Muscle of arm (tissue), 12 donors: ENCODE data around the gene GRAMD1A. TPM values are rescaled to one million over a fixed set of nuclear protein-coding genes. Genes with fewer than 3 reads are reported as not detected.

Source experiments
- DNase-seq: peaks from one replicate; pipeline ENCODE4 v3.0.0-alpha.2; 2013
- polyA plus RNA-seq, 12 donors: library from polyadenylated mRNA; unstranded; fragments of 120-200 nt; gene quantifications; one replicate each; pipeline ENCODE4 v1.2.1, GENCODE V29; 2013; ENCODE audit not compliant: insufficient read length in 12 of 12

GRAMD1A gene
- polyA plus RNA-seq, 12 donors, result 30.1 to 70.3 (median 37.0) TPM; not detected in 1

DNA sequence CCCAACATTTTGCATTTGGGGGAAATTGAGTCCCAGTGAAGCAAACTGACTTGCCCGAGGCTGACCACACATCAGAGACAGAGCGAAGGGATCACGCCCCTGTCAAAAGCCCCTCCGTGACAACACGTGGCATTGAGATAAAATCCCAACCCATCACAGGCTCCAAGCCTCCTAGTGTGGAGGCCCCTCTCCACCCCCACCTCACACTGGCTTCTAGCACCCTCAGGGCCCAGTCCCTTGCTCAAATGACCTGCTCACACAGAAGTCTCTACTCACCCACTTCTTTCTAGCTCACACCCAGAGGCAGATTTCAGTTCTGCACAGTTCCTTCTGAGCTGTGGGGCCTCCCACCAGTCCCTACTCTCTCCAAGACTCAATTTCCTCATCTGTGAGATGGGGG, 51.7 kb downstream of the GRAMD1A start:
- DNase-seq, result no peak

DNA sequence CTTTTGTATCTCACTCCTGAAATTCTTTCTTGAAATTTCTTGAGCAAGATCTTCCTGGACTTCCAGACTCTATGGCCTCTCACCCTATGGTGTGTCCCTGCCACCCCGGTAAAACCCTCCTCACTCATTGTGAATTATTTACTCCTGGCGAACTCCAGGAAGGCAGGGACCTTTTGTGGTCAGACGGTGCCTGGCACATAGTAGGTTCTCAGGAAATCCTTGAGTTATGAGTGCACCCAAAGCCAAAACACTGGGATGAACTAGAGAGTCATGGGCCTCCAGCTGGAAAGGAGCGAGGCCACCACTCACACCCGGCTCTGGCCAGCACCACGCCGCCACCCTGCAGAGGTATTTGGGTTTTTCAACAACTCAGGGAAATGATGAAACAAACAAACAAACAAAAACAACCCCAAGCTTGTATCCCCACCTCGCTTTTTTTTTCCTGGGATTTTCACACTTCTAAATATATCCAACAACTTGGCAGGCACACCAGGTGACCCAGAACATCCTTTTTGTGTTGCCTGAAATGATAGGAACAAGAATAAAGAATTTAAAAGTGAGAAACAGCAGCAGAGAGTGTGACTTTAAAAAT, 52.6 kb downstream of the GRAMD1A start:
- no peak for DNase-seq

DNA sequence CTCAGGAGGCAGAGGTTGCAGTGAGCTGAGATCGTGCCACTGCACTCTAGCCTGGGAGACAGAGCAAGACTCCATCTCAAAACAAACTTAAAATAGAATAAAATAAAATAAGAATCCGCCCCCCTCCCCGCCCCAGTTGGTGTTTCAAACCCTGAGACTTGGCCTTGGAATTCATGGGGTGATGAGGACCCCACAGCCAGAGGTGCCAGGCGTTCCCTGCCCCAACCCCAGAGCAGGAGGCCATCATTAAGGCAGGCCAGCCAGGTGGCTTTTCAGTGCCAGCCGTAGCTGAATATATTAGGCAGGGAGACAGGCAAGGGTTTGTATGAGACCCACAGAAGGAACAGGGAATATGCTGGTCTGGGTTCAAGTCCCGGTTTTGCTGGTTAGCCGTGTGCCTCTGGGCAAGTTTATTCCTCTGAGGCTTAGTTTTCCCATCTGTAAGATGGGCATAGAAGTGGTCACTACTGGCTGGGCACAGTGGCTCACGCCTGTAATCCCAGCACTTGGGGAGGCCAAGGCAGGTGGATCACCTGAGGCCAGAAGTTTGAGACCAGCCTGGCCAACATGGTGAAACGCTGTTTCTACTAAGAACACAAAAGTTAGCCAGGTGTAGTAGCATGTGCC, 53.7 kb downstream of the GRAMD1A start:
- no peak for DNase-seq

DNA sequence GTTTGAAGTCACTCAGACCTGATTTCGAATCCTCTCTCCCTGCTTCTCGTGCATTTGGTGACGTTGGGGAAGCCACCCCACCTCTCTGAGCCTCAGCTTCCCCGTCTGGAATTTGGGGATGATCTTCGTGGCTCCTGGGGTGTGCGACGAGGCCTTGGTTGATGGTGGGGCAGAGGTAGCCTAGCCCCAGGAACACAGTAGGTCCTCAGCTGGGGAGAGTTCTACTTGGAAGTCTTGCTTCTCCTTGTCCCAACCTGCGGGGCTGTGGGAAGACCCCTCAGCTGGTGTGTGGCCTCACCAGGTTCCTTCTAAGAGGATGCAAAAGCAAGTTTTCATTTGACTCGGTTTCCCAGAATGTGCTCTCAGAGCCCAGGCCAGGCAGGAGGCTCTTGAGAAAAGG, 54.5 kb downstream of the GRAMD1A start:
- no peak for DNase-seq

DNA sequence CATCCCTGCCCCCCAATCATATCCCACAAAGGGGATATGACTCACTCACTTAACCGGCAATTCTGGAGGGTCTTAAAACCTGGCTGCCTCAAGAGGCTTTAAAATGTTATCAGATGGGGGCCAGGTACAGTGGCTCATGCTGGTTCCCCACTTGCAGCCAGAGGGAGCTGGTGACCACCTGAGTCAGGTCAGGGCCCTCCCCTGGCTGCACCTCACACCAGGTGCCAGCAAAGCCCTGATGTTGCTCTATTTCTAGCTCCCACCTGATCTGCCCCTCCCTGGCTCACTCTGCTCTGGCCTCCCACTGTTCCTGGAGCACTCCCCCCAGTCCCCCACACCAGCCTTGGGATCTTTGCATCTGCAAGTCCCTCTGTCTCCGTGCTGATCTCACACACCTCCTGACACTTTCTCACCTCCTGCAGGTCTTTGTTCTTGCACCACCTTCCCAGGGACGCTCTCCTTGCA, 55.6 kb downstream of the GRAMD1A start:
- DNase-seq, result no peak

DNA sequence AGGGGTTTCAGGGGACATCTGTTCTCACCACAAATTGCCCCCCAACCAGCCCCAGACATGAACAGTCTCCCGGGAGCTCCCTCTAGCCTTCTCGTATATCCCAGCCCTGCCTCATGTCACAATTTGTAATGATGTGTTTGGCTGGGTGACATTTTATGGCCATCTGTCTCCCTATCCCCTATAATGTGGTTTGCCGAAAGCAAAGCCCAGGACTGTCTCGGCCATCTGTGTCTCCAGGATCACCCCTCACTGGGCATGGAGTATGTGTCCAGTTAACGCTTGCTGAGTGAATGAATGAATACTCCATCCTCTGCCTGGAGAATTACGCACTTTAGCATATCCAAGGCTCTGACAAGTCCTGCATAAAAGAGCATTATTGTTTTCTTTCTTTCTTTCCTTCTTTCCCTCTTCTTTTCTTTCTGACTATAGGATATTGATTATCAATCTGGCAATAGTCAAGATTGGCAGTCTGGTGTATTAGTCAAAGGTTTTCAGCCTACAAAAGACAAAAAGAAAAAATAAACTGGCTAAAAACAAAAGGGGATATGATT, 56.5 kb downstream of the GRAMD1A start:
- DNase-seq, result no peak

DNA sequence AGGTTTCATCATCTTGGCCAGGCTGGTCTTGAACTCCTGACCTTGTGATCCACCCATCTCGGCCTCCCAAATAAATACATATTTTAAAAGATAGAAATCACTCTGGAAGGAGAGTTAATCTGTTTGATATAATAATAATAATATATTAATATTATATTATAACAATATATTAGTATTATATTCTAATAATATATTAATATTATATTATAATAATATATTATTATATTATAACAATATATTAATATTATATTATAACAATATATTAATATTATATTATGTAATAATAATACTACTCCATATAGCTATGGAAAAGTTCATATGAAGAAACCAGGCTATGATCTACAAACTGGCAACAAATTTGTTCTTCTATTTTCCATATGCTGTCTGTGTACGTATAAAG, 58.2 kb downstream of the GRAMD1A start:
- no peak for DNase-seq

DNA sequence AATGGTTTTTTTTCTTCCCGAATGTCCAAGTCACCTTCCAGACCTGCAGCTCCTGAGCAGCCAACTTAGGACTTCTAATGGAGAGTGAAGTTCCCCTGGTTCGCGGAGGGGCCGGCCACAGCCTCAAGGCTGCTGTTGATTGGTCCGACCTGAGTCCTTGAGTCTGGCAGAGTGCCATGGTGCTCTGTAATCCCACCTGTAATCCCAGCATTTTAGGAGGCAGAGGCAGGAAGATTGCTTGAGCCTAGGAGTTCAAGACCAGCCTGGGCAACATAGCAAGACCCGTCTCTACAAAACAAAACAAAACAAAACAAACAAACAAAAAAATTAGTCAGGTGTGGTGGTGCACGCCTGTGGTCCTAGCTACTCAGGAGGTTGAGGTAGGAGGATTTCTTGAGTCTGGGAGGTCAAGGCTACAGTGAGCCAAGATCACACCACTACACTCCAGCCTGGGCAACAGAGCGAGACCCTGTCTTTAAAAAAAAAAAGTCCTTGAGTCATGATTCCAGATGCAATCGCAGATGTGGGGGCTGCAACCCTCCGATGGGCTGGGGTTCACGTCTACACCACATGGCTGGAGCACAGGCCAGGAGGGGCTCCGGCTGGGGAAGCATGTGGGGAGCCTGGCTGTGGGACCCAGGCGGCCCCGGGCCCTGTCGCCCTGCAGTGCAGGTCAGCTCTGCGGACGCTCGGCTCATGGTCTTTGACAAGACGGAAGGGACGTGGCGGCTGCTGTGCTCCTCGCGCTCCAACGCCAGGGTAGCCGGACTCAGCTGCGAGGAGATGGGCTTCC, 59.1 kb downstream of the GRAMD1A start:
- no peak for DNase-seq

DNA sequence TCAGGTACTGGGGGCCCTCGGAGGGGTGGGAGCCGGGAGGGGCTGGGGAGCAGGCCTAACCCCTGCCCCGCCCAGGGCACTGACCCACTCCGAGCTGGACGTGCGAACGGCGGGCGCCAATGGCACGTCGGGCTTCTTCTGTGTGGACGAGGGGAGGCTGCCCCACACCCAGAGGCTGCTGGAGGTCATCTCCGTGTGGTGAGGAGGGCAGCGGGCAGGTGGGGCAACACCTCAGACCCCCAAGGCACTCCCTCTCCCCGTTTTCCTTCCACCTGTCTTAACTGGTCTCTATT, 59.6 kb downstream of the GRAMD1A start:
- no peak for DNase-seq

DNA sequence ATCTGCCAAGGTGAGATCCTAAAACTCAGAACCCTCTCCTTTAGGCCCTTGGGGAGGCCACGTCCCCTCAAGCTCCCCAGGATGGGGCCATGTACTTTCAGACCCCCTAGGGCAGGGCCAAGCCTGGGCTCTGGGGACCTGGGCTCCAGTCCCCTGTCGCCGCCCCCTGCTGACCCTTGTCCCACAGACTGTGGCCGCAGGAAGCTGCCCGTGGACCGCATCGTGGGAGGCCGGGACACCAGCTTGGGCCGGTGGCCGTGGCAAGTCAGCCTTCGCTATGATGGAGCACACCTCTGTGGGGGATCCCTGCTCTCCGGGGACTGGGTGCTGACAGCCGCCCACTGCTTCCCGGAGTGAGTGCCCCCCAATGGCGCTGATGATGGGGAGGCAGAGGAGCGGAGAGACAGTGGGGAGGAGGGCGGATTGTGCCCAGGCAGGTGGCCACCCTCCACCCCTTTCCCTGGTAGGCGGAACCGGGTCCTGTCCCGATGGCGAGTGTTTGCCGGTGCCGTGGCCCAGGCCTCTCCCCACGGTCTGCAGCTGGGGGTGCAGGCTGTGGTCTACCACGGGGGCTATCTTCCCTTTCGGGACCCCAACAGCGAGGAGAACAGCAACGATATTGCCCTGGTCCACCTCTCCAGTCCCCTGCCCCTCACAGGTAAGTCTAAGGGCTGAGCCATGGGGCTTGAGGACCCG, 60.2 kb downstream of the GRAMD1A start:
- DNase-seq, result no peak

DNA sequence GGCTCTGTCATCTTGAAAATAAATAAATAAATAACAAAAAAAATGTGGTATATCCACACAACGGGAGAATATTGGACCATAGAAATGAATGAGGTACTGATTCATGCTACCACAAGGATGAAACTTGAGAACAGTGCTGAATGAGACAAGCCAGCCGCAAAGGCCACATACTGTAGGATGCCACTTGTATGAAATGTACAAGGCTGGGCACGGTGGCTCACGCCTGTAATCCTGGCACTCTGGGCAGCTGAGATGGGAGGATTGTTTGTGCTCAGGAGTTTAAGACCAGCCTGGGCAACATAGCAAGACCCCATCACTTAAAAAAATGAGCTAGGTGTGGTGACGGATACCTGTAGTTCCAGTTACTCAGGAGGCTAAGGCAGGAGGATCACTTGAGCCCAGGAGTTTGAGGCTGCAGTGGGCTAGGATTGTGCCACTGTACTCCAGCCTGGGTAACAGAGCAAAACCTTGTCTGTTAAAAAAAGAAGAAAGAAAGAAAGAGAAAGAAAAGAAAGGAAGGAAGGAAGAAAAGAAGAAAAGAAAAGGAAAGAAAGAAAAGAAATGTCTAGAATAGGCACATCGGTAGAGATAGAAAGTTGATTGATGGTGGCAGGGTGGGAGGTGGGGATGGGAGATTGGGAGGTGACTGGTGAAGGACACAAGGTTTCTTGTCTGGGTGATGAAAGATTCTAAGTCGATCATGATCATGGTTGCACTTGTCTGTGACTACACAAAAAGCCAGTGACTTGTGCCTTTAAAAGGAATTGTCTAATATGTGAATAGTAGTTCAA, 61.7 kb downstream of the GRAMD1A start:
- DNase-seq, result no peak

DNA sequence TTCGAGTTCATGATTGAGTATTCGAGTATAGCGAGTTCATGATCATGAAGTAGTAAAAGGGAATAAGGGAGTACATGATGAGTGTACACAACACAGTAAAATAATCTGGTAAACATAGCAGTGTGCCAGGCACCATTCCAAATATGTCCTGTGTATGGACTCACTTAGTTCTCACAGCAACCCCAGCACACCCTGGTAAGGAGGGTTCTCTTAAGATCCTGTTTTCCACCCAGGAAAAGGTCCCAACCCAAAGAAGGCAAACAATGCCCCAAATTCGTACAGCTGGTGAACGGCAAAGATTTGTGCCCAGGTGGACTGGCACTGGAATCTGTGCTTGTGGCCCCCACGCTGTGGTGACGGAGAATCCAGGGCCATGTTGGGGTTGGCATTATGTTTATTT, 62.8 kb downstream of the GRAMD1A start:
- DNase-seq, result no peak

DNA sequence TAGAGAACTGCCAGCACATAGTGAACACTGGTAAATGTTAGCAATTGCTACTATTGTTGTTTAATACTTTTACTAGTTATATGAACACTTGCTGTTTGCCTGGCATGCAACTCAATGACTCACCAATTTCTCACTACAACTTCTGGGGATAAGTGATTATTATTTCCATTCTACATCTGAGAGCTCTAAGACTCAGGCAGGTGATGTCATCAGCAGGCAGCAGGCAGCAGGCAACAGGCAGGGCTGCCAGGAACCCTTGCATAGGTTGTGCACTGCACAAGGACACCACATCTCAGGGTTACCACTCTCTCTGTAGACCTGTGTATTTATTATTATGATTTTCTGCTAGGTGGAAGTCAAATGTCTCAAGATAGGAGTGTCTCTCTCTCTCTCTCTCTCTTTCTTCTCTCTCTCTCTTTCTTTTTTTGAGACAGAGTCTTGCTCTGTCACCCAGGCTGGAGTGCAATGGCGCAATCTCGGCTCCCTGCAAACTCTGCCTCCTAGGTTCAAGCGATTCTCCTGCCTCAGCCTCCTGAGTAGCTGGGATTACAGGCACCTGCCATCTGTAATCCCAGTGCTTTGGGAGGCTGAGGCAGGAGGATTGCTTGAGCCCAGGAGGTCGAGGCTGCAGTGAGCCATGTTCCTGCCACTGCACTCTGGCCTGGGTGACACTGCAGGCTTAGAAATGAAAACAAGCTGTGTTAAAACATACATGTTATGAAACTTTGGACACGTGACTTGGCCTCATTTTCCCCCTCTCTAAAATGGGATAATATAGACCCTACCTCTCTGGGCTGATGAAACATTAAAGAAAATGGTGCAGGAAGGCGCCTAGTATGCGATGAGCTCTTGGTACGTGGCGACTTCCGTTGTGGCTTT, 64.1 kb downstream of the GRAMD1A start:
- DNase-seq, result no peak

DNA sequence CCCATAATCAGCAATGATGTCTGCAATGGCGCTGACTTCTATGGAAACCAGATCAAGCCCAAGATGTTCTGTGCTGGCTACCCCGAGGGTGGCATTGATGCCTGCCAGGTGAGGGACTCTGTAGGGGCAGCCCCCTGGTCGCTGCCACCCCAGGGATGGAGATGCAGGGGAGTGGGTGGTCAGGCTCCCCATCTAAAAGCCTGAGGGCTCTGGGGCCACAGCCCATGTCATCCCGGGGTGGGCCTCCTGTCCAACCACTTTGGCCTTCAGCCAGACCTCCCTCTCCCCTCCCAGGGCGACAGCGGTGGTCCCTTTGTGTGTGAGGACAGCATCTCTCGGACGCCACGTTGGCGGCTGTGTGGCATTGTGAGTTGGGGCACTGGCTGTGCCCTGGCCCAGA, 65.5 kb downstream of the GRAMD1A start:
- DNase-seq, result no peak

DNA sequence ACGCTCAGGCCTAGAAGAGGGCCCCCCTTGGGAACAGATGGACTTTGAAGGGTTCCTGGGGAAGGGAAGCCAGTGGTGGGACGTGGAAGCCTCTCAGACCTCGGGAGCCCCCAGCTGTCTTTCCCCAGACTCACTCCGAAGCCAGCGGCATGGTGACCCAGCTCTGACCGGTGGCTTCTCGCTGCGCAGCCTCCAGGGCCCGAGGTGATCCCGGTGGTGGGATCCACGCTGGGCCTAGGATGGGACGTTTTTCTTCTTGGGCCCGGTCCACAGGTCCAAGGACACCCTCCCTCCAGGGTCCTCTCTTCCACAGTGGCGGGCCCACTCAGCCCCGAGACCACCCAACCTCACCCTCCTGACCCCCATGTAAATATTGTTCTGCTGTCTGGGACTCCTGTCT, 66.0 kb downstream of the GRAMD1A start:
- DNase-seq, result no peak

DNA sequence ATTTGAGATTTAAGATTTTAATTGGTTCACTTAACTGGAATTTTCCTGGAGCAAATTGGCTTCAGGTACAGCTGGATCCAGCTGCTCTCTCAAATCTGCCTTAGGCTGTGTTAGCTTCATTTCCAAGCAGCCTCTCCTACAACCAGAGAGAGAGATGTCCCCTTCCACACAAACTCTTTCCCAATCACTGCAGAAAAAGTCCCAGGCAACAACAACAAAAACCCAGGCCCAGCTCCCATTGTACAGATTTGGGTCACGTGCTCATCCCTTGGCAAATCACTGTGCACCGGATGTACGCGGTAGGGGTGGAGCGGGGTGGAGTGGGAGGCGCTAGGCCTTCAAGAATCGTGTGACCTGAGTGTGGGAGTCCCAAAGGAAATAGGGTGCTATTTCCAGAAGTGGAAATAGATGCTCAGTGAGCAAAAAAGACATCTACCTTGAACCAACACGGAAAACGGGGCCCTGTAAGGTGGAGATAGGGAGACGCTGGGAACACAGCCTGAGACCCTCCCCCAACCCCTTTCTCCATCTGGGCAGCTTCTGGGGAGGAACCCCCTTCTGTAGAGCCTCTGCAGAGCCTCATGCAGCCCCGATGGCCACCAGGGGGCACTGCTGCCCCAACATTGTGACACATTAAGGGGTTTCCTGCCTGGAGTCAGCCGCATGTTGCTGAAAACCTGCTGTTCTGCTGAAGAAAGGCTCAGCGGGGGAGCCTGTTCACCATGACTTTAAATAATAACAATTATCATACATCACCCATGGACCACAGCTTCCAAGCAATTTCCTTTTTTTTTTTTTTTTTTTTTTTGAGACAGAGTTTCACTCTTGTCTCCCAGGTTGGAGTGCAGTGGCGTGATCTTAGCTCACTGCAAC, 66.8 kb downstream of the GRAMD1A start:
- DNase-seq, result peak; percentile 81

DNA sequence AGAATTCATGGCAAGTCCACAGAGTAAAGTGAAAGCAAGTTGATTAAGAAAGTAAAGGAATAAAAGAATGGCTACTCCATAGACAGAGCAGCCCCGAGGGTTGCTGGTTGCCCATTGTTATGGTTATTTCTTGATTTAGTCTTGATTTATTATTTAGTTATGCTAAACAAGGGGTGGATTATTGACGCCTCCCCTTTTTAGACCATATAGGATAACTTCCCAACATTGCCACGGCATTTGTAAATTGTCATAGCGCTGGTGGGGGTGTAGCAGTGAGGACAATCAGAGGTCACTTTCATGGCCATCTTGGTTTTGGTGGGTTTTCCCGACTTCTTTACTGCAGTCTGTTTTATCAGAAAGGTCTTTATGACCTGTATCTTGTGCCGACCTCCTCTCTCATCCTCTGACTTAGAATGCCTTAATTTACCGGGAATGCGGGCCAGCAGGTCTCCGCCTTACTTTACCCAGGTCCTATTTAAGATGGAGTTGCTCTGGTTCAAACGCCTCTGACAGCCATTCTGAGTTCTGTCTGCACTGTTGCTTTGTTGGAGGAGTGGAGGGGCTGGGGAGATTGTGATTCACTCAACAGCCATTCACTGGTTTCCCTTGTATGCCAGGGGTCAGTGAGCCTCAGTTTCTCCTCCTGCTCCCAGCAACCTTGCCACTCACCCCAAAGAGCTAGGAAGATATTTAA, 69.0 kb downstream of the GRAMD1A start:
- no peak for DNase-seq

DNA sequence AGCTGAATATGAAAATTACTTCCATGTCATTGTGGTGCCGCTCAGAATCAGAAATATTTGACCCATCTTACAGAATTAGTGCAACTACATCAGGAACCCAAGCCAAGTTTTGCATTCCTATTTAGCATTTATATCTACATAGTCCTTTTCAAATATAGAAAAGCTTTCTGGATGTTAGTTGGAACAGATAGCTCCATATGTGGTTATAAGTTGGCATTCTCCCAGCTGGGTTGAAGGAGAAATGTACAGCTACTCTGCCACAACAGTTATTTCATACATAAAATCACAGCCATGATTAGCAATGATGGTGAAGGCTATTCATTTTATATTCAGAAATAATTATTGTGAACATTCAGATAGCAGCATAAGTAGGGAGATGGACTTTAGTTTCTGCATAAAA, 69.6 kb downstream of the GRAMD1A start:
- DNase-seq, result no peak

DNA sequence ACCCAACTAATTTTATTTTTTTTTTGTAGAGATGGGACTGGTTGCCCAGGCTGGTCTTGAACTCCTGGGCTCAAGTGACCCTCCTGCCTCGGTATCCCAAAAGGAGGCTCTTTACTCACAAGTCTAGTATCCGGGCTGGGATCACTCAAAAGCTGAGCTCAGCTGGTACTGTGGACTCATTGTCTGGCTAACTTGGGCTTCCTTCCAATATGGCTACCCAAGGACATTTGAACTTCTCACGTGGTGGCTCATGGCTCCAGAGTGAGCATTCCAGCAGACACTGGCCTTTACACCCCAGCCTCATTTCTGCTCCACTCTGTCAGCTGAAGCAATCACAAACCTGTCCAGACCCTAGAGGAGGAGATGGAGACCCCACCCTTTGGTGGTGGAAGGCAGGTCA, 70.3 kb downstream of the GRAMD1A start:
- no peak for DNase-seq
